Activated CD8-positive, alpha-beta memory T cell treated with anti-CD3 and anti-CD28 coated beads for 1 hour (primary cell): ENCODE results near the gene CTAGE15.
"Not testable (repeated sequence)": the region's sequence is repeated elsewhere in the genome, so short reads cannot be mapped to it uniquely, and the experiment has no call there.

Source experiments
- DNase-seq, 2 donors: peaks; one replicate each; pipeline ENCODE4 v3.0.0-alpha.2; 2020; ENCODE audit warnings: low read depth in 1 of 2; ENCODE audit errors: extremely low read depth in 1 of 2

The CTAGE15 gene

GRCh38 chr7:143571501-143571900, at the start of gene CTAGE15:
TSS of gene CTAGE15 (plus strand) at chr7:143571801. CDS start at chr7:143571818, 17 bp downstream.
- DNase-seq: not testable (repeated sequence)

GRCh38 chr7:143522309-143522916, 49.2 kb upstream of the CTAGE15 start:
- not testable (repeated sequence) for DNase-seq

- DNase-seq: not testable (repeated sequence)
Observed at GRCh38 chr7:143531169-143531926, 40.3 kb upstream of the CTAGE15 start.

- DNase-seq: not testable (repeated sequence)
Observed at GRCh38 chr7:143531932-143532331, 39.7 kb upstream of the CTAGE15 start.

- not testable (repeated sequence) for DNase-seq
Observed at GRCh38 chr7:143533213-143533839, 38.3 kb upstream of the CTAGE15 start.

GRCh38 chr7:143536443-143536842, 35.2 kb upstream of the CTAGE15 start:
- DNase-seq: not testable (repeated sequence)

GRCh38 chr7:143543288-143544038, 28.1 kb upstream of the CTAGE15 start:
- not testable (repeated sequence) for DNase-seq

- DNase-seq: not testable (repeated sequence)
Observed at GRCh38 chr7:143555968-143556367, 15.6 kb upstream of the CTAGE15 start.

GRCh38 chr7:143563306-143563705, 8.3 kb upstream of the CTAGE15 start:
- not testable (repeated sequence) for DNase-seq

- not testable (repeated sequence) for DNase-seq
Observed at GRCh38 chr7:143566001-143566400, 5.6 kb upstream of the CTAGE15 start.

- DNase-seq: not testable (repeated sequence)
Observed at GRCh38 chr7:143588183-143588582, 16.6 kb downstream of the CTAGE15 start.

GRCh38 chr7:143589897-143590296, 18.3 kb downstream of the CTAGE15 start:
- DNase-seq: not testable (repeated sequence)

- DNase-seq: not testable (repeated sequence)
Observed at GRCh38 chr7:143598086-143598485, 26.5 kb downstream of the CTAGE15 start.

- DNase-seq: not testable (repeated sequence)
Observed at GRCh38 chr7:143603549-143603948, 31.9 kb downstream of the CTAGE15 start.

- DNase-seq: not testable (repeated sequence)
Observed at GRCh38 chr7:143606088-143606487, 34.5 kb downstream of the CTAGE15 start.

GRCh38 chr7:143615545-143615944, 43.9 kb downstream of the CTAGE15 start:
- not testable (repeated sequence) for DNase-seq

GRCh38 chr7:143617204-143617603, 45.6 kb downstream of the CTAGE15 start:
- not testable (repeated sequence) for DNase-seq

GRCh38 chr7:143620058-143620457, 48.5 kb downstream of the CTAGE15 start:
- not testable (repeated sequence) for DNase-seq

- DNase-seq: peak; percentile 6 to 52
Observed at GRCh38 chr7:143620646-143621045, 49.0 kb downstream of the CTAGE15 start, which contains the start of gene TCAF2. TSS of gene TCAF2 (plus strand) at chr7:143620974.

- not testable (repeated sequence) for DNase-seq
Observed at GRCh38 chr7:143621175-143621574, 49.6 kb downstream of the CTAGE15 start.

GRCh38 chr7:143622130-143622529, 50.5 kb downstream of the CTAGE15 start:
- DNase-seq: not testable (repeated sequence)
